Activated CD4-positive, alpha-beta T cell treated with anti-CD3 and anti-CD28 coated beads for 1 hour (primary cell): ENCODE measurements around the gene RBP2.

Experiments
- DNase-seq: peaks from one replicate; pipeline ENCODE4 v3.0.0-alpha.2; 2020

The RBP2 gene

GRCh38 chr3:139480585-139480984 lies 4.3 kb upstream of the RBP2 start:
- no peak for DNase-seq

GRCh38 chr3:139477710-139478640 lies 1.7 kb upstream of the RBP2 start:
- no peak for DNase-seq

GRCh38 chr3:139473155-139473771 lies 3.1 kb downstream of the RBP2 start:
- DNase-seq = no peak

- no peak for DNase-seq
These were observed 3.8 kb downstream of the RBP2 start for GRCh38 chr3:139472380-139473010.

- no peak for DNase-seq
These were observed 6.1 kb downstream of the RBP2 start for GRCh38 chr3:139470199-139470598.

GRCh38 chr3:139468399-139468798 lies 7.9 kb downstream of the RBP2 start:
- DNase-seq = no peak

GRCh38 chr3:139466360-139466759 lies 10.0 kb downstream of the RBP2 start:
- DNase-seq = no peak

- no peak for DNase-seq
These were observed 10.7 kb downstream of the RBP2 start for GRCh38 chr3:139465636-139466035.

GRCh38 chr3:139463466-139463865 lies 12.8 kb downstream of the RBP2 start:
- DNase-seq = no peak

- DNase-seq = no peak
These were observed 15.8 kb downstream of the RBP2 start for GRCh38 chr3:139460529-139460928.

GRCh38 chr3:139460076-139460475 lies 16.2 kb downstream of the RBP2 start:
- no peak for DNase-seq

- no peak for DNase-seq
These were observed 18.0 kb downstream of the RBP2 start for GRCh38 chr3:139458348-139458747.

- no peak for DNase-seq
These were observed 19.2 kb downstream of the RBP2 start for GRCh38 chr3:139457066-139457465.

- no peak for DNase-seq
These were observed 19.9 kb downstream of the RBP2 start for GRCh38 chr3:139456386-139456785.

GRCh38 chr3:139455855-139456254 lies 20.5 kb downstream of the RBP2 start:
- DNase-seq = no peak

GRCh38 chr3:139455206-139455605 lies 21.1 kb downstream of the RBP2 start:
- DNase-seq = no peak

GRCh38 chr3:139454346-139454745 lies 22.0 kb downstream of the RBP2 start:
- DNase-seq = no peak

- DNase-seq = no peak
These were observed 26.2 kb downstream of the RBP2 start for GRCh38 chr3:139450159-139450558.

GRCh38 chr3:139449566-139449965 lies 26.8 kb downstream of the RBP2 start:
- no peak for DNase-seq

- DNase-seq = no peak
These were observed 28.2 kb downstream of the RBP2 start for GRCh38 chr3:139448104-139448503.

GRCh38 chr3:139447486-139447885 lies 28.8 kb downstream of the RBP2 start:
- DNase-seq = no peak

GRCh38 chr3:139444446-139444845 lies 31.9 kb downstream of the RBP2 start:
- DNase-seq = no peak

GRCh38 chr3:139443186-139443585 lies 33.1 kb downstream of the RBP2 start:
- no peak for DNase-seq

- no peak for DNase-seq
These were observed 34.7 kb downstream of the RBP2 start for GRCh38 chr3:139441656-139442055.
